ENCODE results near the gene RNFT1. TPM values are rescaled to one million over a fixed set of nuclear protein-coding genes. Genes with fewer than 3 reads are reported as not detected.

The RNFT1 gene, protein sequence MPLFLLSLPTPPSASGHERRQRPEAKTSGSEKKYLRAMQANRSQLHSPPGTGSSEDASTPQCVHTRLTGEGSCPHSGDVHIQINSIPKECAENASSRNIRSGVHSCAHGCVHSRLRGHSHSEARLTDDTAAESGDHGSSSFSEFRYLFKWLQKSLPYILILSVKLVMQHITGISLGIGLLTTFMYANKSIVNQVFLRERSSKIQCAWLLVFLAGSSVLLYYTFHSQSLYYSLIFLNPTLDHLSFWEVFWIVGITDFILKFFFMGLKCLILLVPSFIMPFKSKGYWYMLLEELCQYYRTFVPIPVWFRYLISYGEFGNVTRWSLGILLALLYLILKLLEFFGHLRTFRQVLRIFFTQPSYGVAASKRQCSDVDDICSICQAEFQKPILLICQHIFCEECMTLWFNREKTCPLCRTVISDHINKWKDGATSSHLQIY
- 13.6 and 16.4 TPM in 2 replicates for total RNA-seq

DNA sequence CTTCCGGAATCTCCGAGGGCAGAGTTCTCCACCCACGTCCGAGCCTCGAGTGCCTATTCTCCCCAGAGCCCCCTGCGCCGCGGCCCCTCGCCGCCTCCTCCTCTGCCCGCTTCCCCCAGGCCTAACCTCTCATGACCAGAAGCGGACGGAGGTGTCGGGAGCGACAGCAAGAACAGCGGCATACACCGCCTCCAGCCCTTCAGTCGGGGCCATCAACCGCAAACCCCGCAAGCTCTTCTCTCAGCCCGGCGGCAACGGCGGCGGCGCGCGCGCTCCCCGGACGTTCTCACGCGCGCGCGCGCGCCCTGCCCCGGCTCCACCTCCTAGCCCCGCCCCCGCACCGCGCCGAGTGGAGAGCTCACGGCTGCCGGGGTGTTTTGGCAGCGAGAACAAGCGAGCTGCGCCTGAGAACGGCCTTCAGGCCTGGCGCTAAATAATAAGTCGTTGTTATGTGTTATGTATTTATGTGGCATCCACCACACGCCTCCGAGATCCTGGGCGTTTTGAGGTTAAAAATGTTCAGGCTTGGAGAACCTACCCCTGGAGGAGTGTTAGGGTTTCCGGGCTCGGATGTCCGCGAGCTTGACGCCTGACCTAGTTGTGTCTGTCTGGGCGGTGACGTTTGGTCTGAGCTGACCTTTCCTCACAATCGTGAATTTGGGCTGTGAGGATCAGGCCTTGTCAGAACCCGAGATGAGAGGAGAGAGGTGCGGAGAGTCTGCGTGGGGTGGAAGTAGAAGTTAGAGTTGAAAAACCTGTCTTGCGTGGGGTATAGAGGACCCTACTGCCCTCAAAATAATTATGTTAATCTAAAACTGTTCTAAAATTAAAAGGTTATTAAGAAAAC is at the start of gene RNFT1:
Gene RNFT1 (minus strand): TSS at position 259 of the 847 bp plus-strand sequence. CDS start 77 bp downstream, at position 182.

Other genes starting within 250 kb of the RNFT1 start
- gene TUBD1, start 71.8 kb downstream of the RNFT1 start, total RNA-seq = 8.9 and 10.7 TPM in 2 replicates
- 28.0 and 29.2 TPM in 2 replicates for gene RPS6KB1, start 71.6 kb downstream of the RNFT1 start, total RNA-seq
- 15.7 and 31.5 TPM in 2 replicates for gene HEATR6, start 114.2 kb upstream of the RNFT1 start, total RNA-seq
- not detected in 2 replicates for gene CA4, start 185.2 kb upstream of the RNFT1 start, total RNA-seq